GM18873 (cell line): Measurements from ENCODE around the gene GDPGP1.

Experiments used
- ATAC-seq: cut with Tn5 transposase; IDR thresholded peaks from one replicate; pipeline ENCODE4 v1.9.1; 2021; ENCODE audit warnings: mild to moderate bottlenecking, moderate library complexity, moderate number of reproducible peaks; ENCODE audit not compliant: unreplicated experiment, low FRiP score

GDPGP1 gene

GRCh38 chr15:90294159-90294558 is 60.1 kb downstream of the GDPGP1 start:
- ATAC-seq, result no peak

- ATAC-seq, result no peak
Observed at GRCh38 chr15:90294601-90295269, 60.7 kb downstream of the GDPGP1 start.

- no peak for ATAC-seq
Observed at GRCh38 chr15:90295270-90295648, 61.2 kb downstream of the GDPGP1 start.
